GM12878 (cell line): Measurements from ENCODE around the gene KCNIP3.

Source experiments
- CTCF ChIP-seq, 3 experiments: IDR thresholded peaks in 2 of 3; conservative IDR thresholded peaks in 1 of 3; 2 replicates each; pipeline ENCODE4 v1.5.1; 2011; ENCODE audit warnings: low read depth in 3 of 3, low read length in 3 of 3, mild to moderate bottlenecking in 3 of 3, control low read depth in 2 of 3, moderate library complexity in 2 of 3, inconsistent platforms in 1 of 3, mixed read lengths in 1 of 3; ENCODE audit not compliant: control insufficient read depth in 2 of 3, insufficient read depth in 1 of 3; ENCODE audit errors: extremely low read depth in 1 of 3
- POU2F2 ChIP-seq: IDR thresholded peaks from 3 replicates; pipeline ENCODE4 v1.6.1; 2011; ENCODE audit warnings: low read depth, mild to moderate bottlenecking, low read length, borderline replicate concordance

- no peak for TF ChIP-seq CTCF (IDR thresholded peaks at IDR 0.05 in 2 of 3, conservative IDR thresholded peaks at IDR 0.05 in 1 of 3; ENCODE audit: control insufficient read depth in 2 of 3, extremely low read depth in 1 of 3, insufficient read depth in 1 of 3, low read depth in 3 of 3, low read length in 3 of 3)
- TF ChIP-seq POU2F2 = no peak
These were observed 33.0 kb downstream of the KCNIP3 start for GRCh38 chr2:95329891-95330793.
